Activated T-helper 1 cell treated with anti-CD3 and anti-CD28 coated beads, Interleukin-2, amount 50 U/mL, for 16 hours (primary cell): ENCODE measurements around the gene NR3C2.

ENCODE experiments used
- DNase-seq, 2 donors: peaks; one replicate each; pipeline ENCODE4 v3.0.0-alpha.2; 2020; ENCODE audit warnings: low read depth in 1 of 2, low spot score in 1 of 2

Gene NR3C2

DNA sequence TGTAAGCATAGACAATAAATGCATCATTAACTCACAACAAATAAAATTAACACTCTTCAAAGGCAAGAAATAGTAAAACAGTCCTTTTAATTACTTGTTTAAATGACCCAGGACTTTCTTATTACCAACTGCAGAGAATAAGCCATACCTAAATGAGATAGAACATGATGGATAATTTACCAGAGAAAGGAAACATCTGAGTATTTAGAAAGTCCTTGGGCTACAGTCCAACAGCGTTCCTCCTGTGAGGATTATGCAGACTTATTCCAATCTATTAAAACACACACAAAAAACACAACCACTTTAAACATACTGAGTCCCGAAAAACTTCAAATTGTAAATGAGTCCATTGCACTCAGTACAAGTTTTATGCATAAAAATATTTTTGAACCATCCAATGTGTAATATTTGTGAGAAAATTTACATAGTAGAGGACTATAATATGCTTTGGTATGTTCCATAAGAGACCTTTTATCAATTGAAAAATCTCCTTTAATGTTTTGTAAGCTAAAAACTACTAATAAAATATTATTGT is 129.2 kb downstream of the NR3C2 start:
- no peak for DNase-seq

DNA sequence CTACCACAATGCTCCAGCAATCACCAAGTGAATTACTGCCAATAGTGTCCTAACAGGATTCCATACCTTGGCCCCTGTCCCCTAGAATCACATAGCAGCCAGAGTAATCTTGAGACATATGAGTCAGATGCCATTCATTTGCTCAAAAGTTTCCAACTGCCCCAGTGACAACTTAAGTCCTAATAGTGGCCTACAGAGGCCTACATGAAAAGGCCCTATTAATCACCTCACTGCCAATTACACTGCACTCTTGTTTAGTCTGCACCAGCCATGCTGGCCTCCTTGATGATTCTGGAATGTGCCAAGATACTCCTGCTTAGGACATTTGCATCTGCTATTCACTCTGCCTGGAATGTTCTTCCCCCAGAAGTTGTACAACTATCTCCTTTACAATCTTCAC is 130.7 kb downstream of the NR3C2 start:
- no peak for DNase-seq

DNA sequence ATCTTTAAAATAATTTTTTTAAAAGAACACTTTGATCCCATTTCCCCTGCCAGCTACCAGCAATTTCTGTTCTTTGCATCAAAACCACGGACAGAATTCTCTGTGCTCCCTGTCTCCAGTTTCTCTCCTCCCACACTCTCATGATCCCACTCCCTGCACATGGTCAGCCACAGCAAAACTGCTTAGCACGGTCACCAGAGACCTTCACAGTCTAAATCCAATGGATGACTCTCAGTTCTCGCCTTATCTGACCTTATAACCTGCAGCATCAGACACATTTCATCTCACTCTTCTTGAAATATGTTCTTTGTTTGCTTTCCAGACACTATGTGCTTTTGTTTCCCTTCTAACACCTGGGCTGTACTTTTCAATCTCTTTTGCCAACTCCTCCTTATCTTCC is 131.5 kb downstream of the NR3C2 start:
- no peak for DNase-seq

DNA sequence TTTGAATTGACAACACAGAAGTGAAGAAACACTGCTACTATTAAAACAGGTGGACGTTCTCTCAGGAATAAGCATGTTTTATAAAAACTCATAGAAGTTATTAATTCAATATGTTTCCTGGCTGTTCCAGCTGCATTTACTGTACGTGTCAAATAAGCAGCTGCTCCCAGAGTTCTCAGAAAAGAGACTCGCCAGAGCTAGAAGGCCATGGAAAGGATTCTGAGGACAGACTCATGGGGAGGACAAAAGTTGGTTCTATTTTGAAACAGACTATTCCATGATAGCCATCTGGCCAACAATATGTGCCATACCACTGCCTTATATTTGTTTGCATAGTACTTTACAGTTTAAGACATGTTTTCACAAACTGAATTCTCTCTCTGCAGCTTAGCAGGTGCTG is 136.5 kb downstream of the NR3C2 start:
- no peak for DNase-seq

DNA sequence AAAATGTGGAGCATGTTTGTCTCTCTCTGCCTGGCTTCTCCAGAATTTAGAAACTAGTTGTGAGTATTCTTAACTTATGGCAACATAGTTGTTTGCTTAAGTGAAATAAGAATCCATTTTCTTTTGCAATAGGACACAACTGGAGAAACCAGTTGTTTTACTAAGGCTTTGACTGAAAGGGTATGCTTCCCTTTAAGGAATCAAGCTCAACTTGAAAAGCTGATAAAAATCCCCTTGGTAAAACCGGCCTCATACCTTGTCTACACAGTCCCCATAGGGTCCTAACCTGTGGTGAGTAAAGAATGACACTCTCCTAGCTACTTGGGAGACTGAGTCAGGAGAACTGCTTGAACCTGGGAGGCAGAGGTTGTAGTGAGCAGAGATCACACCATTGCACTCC is 139.8 kb downstream of the NR3C2 start:
- DNase-seq: no peak

DNA sequence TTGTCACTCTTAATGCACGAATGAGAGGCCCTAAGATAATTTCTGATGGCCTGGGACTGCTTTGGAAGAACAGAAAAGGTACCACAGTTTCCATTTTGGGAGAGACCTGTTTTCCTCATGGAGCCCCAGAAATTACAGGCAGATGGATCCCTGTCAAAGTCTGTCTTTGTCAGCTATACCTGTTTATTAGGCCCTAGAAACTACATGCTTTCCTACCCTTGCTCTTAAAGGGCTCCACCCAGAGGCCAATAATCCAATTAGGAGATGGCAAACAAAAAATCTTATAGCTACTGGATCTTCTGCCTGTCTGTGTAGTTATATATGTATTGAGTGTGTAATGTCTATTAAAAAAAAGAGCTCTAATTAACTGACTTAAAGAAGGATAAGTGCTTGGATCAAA is 141.3 kb downstream of the NR3C2 start:
- DNase-seq: no peak

DNA sequence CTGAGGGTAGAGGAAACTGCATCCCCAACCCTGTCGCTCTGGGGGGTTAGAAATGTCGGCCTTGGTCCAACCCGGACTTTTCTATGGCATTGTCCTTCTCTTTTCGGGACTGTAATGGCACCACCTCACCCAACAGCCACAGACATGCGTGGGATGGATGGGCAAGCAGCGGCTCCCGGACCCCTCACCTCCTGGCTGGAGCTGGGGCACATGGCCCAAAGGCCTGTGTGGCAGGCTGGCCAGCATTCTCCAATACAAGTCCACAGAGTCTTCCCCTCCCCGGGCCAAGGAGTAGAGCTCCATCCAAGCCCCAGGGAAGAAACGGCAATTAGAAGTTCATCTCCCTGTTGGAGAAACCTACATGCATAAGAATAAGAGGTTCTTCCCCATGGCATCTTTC is 142.9 kb downstream of the NR3C2 start:
- DNase-seq: no peak

DNA sequence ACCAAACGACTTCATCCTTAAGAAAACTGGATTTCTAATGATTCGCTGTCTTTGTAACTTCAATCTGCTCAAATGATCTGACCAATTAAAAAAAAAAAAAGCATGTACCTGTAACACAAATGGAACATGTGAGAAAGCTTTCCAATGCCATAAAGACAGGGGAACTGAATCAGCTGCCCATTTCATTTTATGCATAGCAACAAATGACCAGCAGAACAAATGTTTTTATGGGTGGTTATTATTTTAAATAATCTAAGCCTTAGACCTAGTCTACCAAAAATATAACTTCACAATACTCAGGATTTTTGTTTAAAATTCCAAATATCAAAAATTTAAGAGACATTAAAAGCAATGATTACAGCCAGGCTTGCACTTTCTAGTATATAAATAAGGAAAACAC is 145.7 kb downstream of the NR3C2 start:
- no peak for DNase-seq

DNA sequence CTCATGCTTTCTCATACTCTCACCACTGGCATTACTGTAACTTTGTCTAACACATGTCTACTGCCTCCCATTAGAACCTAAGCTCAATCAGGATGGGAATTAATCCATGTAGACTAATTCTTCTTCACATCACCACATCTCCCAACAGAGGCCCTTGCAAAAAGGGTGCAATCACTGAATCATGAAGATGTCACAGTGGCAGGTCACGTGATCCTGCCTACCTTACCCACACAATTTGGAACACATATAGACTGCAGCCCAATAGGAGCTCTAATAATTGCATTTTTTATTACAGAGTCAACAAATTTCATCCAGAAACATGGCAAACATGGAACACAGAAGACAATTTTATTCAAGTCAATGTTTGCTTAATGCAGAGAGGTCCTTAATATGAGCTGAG is 146.6 kb downstream of the NR3C2 start:
- DNase-seq: no peak

DNA sequence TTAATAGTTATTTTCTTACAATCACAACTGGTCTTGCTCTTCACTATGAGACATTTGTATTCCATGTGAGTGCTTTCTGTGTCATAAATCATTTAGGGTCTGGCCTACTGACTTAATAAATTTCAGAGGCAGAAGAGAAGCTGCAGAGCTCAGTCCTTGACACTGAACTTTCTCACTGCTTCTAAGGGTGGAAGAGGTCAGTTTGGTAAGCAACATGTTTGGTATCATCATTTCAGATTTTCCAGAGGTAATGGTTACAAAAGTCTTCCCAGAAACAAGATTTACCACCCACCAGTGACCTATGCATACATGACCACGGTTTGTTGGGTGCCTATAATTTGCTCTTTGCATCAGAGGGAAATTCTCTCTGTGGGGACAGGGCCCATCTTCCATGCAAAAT is 148.6 kb downstream of the NR3C2 start:
- no peak for DNase-seq

DNA sequence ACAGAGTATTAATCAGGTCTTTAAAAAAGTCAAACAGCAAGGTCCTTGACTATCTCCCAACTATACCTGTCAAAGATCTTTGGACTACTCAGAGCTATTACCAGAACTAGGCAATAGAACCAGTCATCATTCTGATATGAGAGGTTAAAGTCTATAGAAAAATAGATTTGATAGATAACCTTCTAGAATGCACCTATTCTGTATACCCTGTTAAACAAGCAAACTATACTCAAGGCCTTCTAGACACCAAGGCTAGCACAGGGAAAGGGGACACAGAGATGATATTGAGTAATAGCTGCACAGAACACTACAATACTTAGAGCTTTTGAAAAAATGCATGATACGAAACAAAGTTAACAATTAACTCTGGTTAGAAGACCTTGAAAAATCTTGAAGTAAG is 149.5 kb downstream of the NR3C2 start:
- no peak for DNase-seq

DNA sequence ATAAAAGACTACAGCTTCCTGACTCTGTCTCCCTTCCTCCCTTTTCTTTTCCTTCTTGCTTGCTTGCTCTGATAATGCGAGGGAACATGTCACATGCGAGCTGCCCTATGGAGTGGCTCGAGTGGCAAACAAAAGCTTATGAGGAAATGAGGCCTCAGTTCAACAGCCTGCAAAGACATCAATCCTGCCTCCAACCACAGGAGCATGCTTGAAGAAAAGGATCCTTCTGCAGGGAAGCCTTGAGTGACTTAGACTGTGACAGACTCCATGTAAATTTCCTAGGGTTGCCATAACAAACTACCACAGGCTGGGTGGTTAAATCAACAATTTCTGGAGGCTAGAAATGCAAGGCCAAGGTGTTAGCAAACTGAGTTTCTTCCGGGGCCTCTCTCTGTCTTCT is 152.5 kb downstream of the NR3C2 start:
- no peak for DNase-seq

DNA sequence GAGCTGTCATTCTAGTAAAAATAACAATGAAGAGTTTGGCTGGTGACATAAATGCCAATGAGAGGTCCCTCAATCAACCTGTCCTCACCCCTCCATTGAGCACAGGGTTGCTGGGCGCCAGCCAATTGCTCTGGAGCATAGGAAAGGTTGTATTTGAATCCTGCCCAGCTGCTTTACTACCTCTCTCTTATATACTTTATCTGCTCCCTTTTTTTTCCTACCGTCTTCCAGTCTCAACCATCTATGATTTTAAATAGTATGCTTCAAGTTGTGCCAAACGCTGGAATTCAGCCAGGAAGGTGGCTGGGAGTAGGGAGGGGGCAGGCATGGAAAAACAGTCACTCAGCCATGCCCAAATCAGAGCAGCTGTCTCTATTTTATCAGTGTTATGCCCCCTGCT is 153.8 kb downstream of the NR3C2 start:
- DNase-seq: no peak

DNA sequence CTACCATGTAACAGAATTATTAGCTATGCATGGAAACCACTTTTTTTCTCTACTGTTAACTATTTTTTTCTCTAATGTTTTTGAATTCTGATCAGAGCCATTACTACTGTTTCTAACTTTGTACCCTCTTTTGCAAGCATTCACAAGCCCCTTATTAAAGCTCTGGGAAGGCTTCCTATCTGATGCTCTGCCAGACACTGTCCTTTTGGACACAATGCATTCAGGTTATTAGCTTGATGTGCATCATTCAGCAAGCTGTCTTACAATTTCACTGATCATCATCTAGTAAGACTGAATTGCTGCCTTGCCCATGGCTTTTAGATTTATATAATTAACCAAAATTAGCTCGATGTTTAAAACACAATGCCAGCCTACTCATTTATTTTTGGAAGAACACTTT is 155.1 kb downstream of the NR3C2 start:
- no peak for DNase-seq

DNA sequence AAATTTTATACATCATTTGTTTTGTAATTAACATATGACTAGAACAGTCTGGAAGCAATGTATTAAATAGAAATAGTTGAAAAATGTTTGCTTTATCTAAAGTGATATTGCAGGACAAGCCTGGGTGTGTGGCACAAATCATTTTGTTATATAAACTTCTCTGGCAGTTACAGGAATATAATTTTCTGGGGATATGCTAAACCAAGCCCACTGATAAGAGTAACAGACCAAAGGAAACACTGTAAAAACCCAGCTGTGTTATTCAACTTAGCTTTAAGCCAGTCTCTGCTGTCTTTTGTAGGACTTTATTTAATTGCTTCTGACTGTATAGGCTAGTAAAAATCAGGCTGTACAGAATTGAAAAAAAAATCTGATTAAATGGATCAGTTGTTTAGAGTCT is 156.2 kb downstream of the NR3C2 start:
- DNase-seq: no peak

DNA sequence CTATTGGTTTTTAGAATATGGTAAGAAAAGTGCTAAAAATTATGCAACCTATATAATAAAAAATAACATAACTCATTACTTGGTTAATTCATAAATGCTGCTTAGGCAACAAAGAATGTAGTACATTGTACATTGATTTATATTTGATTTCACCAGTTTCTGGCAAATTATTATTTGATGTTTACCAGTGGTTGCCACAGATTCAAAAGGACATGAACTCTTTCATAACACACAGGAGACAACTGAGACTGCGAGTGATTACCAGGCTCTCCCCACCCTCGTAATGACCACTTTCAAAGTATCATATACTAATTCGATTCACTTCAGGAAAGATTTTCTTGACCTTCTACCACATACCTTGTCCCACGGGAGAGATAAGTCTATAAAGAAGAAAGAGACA is 158.5 kb downstream of the NR3C2 start:
- no peak for DNase-seq

DNA sequence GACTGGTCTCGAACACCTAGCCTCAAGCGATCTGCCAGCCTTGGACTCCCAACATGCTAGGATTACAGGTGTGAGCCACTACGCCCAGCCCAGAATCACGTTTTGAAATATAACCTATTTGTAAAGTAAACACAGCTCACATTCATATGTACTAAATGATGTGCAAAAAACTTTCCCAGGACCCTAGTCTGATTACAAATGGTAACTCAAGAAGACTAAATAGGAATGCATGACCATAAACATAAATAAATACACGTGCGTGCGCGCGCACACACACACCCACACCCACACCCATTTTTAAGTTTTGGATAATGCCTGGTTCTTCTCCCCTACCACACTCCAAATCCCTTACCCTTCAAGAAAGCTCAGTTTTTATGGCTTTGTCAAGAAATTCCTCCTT is 163.9 kb downstream of the NR3C2 start:
- no peak for DNase-seq

DNA sequence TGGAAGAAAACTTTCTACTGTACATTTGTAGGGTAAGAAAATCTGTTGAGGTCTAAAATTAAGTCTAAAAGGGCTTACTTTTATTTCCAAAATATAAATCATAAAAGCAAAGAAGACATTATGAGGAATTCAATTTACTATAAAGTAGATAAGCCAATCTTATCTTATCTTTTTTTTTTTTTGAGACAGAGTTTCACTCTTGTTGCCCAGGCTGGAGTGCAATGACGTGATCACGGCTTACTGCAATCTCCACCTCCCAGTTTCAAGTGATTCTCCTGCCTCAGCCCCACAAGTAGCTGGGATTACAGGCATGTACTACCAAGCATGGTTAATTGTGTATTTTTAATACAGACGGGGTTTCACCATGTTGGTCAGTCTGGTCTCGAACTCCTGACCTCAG is 166.9 kb downstream of the NR3C2 start:
- no peak for DNase-seq

DNA sequence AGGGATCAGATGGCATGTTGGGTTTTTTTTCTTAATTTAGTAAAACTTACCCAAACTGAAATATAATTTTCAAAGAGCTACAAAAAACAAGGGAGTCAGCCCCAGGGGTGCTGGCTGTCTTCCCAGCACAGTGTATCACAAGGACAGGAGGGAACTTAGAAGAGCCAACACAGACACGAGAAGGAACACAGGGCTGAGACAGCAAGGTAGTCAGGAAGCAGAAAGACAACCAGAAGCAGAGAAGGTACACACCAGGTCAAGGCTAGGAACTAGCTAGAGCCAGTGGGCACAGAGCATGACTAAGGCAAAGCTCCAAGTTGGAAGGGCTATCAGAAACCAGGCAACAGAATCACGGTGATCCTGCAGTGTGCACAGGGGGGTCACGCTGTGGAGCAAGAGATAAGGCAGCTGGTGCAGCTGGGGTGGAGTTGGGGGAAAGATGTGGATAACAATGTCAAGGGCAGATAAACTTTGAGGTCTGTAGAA is 168.7 kb downstream of the NR3C2 start:
- DNase-seq: no peak

DNA sequence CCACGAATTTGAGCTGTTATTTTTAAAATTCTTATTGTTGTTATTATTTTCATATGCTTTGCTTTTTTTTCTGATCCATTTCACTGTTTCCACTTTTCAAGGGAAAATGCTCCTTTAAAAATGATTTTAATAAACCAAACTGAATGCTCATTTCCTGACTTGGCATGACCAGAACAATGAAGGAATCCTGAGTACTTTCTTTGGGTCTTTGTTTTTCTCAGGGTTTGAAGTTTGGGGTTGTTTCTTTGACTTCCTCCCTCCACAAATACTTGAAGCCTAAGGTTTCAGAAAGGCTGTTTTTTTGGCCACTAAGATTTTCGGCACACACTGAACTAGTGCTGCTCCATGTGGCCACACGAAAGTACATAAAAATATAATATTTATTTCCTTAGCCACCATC is 171.0 kb downstream of the NR3C2 start:
- DNase-seq: no peak

DNA sequence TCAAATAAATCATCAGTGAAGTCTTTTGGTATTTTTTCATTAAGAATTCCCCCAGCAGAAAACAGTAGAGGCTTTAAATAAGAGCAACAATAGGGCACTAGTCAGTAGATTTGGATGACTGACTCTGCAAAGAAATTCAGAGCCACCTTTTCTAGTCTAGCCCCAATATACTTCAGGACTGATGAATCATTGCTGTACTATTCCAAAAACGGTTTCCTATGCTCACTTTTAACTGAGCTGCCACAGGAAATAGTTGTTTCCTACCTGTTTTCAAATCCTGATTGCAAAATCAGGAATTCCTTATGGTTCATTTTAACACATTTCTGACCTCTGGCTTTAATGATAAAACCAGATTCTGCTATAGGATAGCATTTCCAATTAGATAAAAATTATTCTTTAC is 171.6 kb downstream of the NR3C2 start:
- no peak for DNase-seq

DNA sequence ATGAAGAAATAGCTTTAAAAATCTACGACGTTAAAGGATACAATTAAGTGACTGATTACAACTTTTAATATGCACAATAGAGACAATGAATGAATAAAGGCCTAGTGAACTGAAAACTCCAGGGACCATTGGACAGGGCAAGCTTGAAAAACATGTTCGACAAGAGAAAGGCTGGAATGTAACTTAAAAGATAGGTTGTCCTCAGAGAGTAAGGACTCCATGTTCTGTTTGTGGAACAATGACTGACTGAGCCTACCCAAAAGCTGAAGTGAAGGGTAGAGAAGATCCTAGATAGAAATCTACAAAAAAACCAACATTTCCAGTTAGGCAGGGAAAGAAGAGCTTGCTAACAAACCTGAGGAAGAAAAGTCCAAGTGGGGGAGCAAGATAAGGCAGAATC is 173.4 kb downstream of the NR3C2 start:
- no peak for DNase-seq

DNA sequence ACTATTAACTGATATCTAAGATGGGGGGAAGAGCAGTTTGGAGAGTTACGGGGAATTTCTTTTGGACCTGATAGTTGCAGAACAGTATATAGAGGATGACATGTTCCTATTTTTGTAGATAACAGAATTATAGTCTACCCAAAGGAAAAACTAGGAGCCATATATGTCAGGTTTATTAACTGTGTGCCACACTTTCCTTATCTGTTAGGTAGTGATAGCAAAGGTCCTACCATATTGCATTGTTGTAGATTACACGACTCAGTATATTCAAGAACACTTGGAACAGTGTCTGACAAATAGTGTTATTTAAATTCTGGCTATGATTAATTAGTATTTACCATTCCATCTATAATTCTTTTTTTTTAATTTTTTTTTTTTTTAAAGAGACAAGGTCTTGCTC is 175.3 kb downstream of the NR3C2 start:
- DNase-seq: no peak

DNA sequence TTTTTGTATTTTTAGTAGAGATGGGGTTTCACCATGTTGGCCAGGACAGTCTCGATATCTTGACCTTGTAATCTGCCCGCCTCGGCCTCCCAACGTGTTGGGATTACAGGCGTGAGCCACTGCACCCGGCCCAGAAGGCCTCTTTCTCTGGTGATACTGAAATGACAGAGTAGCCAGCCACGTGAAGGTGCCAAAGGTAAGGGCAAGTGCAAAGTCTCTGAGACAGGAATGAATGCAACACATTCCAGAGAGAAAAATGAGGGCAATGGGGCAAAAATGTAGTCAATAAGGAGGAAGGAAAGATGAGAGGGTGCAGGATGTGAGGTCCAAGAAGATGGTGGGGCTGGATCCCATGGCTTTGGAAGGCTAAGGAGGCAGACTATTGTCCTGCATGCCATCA is 176.0 kb downstream of the NR3C2 start:
- DNase-seq: no peak
